HG02588 (cell line): ENCODE results near the gene NIPSNAP3A.

Source experiments
- ATAC-seq: cut with Tn5 transposase; IDR thresholded peaks from one replicate; pipeline ENCODE4 v1.9.1; 2021; ENCODE audit warnings: mild to moderate bottlenecking, moderate library complexity; ENCODE audit not compliant: unreplicated experiment

NIPSNAP3A gene

GRCh38 chr9:104774132-104774531, 26.6 kb downstream of the NIPSNAP3A start:
- ATAC-seq: no peak

GRCh38 chr9:104774831-104775573, 27.5 kb downstream of the NIPSNAP3A start:
- ATAC-seq: peak; percentile 95

GRCh38 chr9:104775574-104775936, 28.1 kb downstream of the NIPSNAP3A start:
- ATAC-seq: peak; percentile 69

- ATAC-seq: no peak
These were observed 28.5 kb downstream of the NIPSNAP3A start for GRCh38 chr9:104775976-104776375.

- ATAC-seq: no peak
These were observed 29.3 kb downstream of the NIPSNAP3A start for GRCh38 chr9:104776797-104777196.

- ATAC-seq: no peak
These were observed 31.3 kb downstream of the NIPSNAP3A start for GRCh38 chr9:104778802-104779201.

- ATAC-seq: no peak
These were observed 31.9 kb downstream of the NIPSNAP3A start for GRCh38 chr9:104779334-104779733.

- no peak for ATAC-seq
These were observed 32.6 kb downstream of the NIPSNAP3A start for GRCh38 chr9:104779946-104780535.

- ATAC-seq: no peak
These were observed 33.4 kb downstream of the NIPSNAP3A start for GRCh38 chr9:104780796-104781395.

- ATAC-seq: no peak
These were observed 36.1 kb downstream of the NIPSNAP3A start for GRCh38 chr9:104783588-104783987.

GRCh38 chr9:104784098-104784497, 36.6 kb downstream of the NIPSNAP3A start:
- peak; percentile 83 for ATAC-seq

GRCh38 chr9:104786293-104786692, 38.8 kb downstream of the NIPSNAP3A start:
- ATAC-seq: no peak

- no peak for ATAC-seq
These were observed 40.0 kb downstream of the NIPSNAP3A start for GRCh38 chr9:104787306-104788015.

- ATAC-seq: no peak
These were observed 40.8 kb downstream of the NIPSNAP3A start for GRCh38 chr9:104788251-104788650.

GRCh38 chr9:104794070-104794469, 46.6 kb downstream of the NIPSNAP3A start:
- ATAC-seq: no peak

GRCh38 chr9:104795082-104795481, 47.6 kb downstream of the NIPSNAP3A start:
- no peak for ATAC-seq

GRCh38 chr9:104795857-104796256, 48.4 kb downstream of the NIPSNAP3A start:
- ATAC-seq: no peak

GRCh38 chr9:104798209-104798995, 50.9 kb downstream of the NIPSNAP3A start:
- ATAC-seq: no peak

- no peak for ATAC-seq
These were observed 52.7 kb downstream of the NIPSNAP3A start for GRCh38 chr9:104800068-104800785.

GRCh38 chr9:104802110-104802509, 54.6 kb downstream of the NIPSNAP3A start:
- no peak for ATAC-seq
